Activated naive CD4-positive, alpha-beta T cell treated with Interleukin-2 at 50 U/mL for 16 hours (primary cell): ENCODE results near the gene HSPA14.
"Not testable (repeated sequence)": the region's sequence is repeated elsewhere in the genome, so short reads cannot be mapped to it uniquely, and the experiment has no call there.

Experiments
- DNase-seq: peaks from one replicate; pipeline ENCODE4 v3.0.0-alpha.2; 2020

Gene HSPA14

GRCh38 chr10:14837003-14837756 lies 926 bp upstream of the HSPA14 start:
- no peak for DNase-seq

- peak; percentile 28 for DNase-seq
Observed at GRCh38 chr10:14838582-14839304, 637 bp downstream of the HSPA14 start.

- DNase-seq = no peak
Observed at GRCh38 chr10:14839305-14839695, 1.2 kb downstream of the HSPA14 start.

GRCh38 chr10:14840178-14840577 lies 2.1 kb downstream of the HSPA14 start:
- no peak for DNase-seq

GRCh38 chr10:14843327-14843988 lies 5.4 kb downstream of the HSPA14 start:
- DNase-seq = no peak

GRCh38 chr10:14844948-14845347 lies 6.8 kb downstream of the HSPA14 start:
- DNase-seq = no peak

GRCh38 chr10:14852236-14852635 lies 14.1 kb downstream of the HSPA14 start:
- DNase-seq = no peak

- no peak for DNase-seq
Observed at GRCh38 chr10:14855453-14855852, 17.3 kb downstream of the HSPA14 start.

GRCh38 chr10:14858338-14858960 lies 20.3 kb downstream of the HSPA14 start:
- DNase-seq = no peak

- no peak for DNase-seq
Observed at GRCh38 chr10:14859043-14859442, 20.9 kb downstream of the HSPA14 start.

GRCh38 chr10:14859775-14860174 lies 21.7 kb downstream of the HSPA14 start:
- no peak for DNase-seq

- DNase-seq = no peak
Observed at GRCh38 chr10:14860791-14861190, 22.7 kb downstream of the HSPA14 start.

GRCh38 chr10:14864466-14864865 lies 26.4 kb downstream of the HSPA14 start:
- not testable (repeated sequence) for DNase-seq

- DNase-seq = not testable (repeated sequence)
Observed at GRCh38 chr10:14864871-14865270, 26.8 kb downstream of the HSPA14 start.

GRCh38 chr10:14873090-14873760 lies 35.1 kb downstream of the HSPA14 start:
- DNase-seq = no peak

- no peak for DNase-seq
Observed at GRCh38 chr10:14875941-14876340, 37.8 kb downstream of the HSPA14 start.

GRCh38 chr10:14876764-14877163 lies 38.7 kb downstream of the HSPA14 start:
- no peak for DNase-seq

- DNase-seq = peak; percentile 94
Observed at GRCh38 chr10:14878266-14879123, 40.4 kb downstream of the HSPA14 start, which contains the start of gene SUV39H2. Gene SUV39H2 (plus strand): TSS chr10:14878866. CDS start chr10:14878889, 23 bp downstream.

- DNase-seq = peak; percentile 42
Observed at GRCh38 chr10:14879124-14879927, 41.2 kb downstream of the HSPA14 start.

- DNase-seq = no peak
Observed at GRCh38 chr10:14879928-14880193, 41.8 kb downstream of the HSPA14 start.

- DNase-seq = no peak
Observed at GRCh38 chr10:14880229-14880628, 42.1 kb downstream of the HSPA14 start.
